ENCODE data around the gene USP34.
"Not testable (repeated sequence)": the region's sequence is repeated elsewhere in the genome, so short reads cannot be mapped to it uniquely, and the experiment has no call there.

The USP34 gene

DNA sequence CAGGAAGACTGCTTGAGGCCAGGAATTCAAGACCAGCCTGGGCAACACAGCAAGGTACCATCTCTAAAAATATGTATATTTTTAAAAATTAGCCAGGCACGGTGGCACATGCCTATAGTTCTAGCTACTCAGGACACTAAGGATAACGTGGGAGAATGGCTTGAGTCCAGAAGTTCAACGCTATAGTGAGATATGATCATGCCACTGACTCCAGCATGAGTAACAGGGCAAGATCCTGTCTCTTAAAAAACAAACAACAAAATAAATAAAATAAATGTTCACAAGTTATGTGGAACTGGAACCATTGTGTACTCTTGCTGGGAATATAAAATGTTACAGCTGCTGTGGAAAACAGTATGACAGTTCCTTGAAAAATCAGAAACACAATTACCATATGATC is 47.2 kb downstream of the USP34 start:
- DNase-seq (ENCODE audit: low read depth) = no peak

DNA sequence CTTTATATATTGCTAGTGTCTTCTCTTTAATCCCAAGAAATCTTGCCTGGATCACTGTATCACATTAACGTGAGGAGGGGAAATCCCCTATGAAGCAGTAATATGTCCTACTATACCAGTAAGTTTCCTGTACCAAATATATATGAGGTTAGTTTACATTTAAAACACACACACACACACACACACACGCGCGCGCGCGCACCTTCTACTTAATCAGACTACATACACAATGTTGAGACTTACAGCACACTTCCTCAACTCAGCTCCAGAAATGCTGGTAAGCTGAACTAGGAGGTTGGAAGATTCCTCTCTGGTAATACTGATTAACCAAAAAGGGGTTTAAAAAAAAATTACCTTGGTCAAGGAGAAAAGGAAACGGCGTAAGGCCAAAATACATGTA is 49.3 kb downstream of the USP34 start:
- DNase-seq (ENCODE audit: low read depth) = no peak

DNA sequence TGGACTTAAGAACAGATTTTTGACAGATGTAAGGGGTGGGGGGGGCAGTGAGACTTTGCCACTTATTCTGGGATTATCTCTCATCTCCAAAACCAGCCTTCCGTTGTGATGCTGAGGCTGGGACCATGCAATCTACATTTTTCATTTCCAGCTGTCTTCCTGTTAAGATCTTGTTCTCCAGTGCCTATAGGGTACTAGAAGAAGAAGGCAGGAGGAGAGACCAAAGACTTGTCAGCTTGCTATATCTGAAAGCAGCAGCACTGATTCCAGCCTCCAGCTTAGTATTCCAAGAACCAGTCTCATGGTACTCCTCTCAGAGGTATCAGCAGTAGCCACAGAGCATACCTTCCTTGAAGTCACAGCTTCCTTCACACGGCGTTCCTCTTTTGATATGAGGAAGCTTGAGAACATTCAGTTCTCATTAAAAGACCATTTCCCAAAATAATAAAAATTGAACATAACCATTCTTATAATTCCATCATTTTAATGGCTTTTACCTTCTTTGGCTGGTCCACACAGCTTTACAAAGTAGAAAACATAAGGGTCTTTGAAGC is 49.8 kb downstream of the USP34 start:
- DNase-seq (ENCODE audit: low read depth) = no peak

DNA sequence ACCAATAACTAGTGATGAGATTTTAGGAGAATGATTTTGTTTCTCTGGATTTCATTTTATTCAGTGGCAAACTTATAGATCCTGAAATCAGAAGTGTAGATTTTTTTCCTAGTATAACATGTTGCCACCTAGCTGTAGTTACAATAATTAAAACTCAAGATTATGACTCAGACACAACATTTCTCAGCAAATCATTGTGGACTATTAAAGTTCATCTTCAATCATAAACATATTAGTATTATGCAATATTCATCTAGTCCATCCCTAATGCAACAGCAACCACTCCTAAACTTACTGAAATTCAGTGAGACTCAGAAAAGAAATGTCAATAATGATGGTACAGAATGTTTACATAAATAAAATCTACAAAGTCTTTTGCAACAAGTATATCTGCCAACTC is 51.3 kb downstream of the USP34 start:
- DNase-seq (ENCODE audit: low read depth) = no peak

DNA sequence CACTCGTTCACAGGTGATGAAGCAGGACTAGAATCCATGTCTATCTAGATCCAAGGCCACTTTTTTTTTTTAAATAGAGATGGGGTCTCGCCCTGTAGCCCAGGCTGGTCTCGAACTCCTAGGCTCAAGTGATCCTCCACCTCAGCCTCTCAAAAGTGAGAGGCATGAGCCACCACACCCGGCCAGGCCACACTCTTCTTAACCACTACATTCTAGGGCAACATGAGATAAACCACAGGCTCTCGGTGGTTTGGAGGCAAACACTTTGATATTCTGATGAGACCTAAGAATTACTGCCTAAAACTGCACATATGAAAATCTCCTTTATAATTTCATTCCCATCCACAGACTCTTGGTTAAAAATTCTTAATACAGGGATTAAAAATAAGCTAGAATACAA is 51.8 kb downstream of the USP34 start:
- no peak for DNase-seq (ENCODE audit: low read depth)

DNA sequence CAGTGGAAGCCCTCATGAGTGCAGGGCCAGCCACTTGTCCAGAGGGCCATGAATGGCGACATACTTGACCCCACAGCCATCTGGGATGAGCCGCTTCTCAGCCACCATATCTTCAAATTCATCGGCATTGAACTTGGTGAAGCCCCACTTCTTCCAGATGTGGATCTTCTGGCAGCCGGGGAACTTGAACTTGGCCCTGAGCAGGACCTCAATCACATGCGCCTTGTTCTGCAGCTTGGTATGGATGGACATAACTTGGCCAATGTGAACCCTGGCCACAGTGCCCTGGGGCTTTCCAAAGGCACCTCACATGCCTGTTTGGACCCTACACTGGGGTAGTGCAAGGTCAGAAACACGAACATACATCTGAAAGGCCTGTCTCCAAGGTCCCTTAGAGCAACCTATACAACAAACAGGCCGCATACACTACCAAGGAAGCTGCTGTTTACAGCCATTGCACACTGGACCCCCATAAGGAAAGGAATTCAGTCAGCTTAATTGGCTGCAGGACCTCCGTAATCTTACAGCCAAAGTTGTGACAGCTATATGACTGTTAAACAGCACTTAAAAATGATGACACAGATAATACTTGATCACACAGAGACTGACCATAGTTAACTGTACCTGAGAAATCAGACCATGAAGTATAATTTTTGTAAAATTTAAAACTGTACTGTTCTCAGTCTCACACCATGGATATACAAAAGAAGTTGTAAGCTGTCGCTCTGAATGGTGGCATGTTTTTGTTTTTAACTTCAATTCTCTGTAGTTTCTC is 53.8 kb downstream of the USP34 start:
- DNase-seq (ENCODE audit: low read depth) = no peak

DNA sequence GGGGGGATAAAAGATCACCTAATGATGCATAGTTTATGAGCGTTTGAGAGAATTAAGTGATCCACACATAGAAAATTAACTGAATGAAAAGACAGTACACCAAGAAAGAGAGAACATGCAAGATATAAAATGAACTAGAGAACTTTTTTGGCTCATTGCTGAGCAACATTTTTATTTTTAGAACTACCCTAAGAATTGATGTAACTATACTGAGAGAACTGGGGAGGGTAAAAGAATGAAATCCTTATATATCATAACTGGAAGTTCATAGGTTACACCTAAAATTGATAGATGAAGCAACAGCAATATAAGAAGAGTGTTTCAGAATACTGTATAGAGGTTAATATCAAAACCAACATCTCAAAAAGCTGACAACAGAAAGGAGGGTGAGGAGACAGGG is 55.6 kb downstream of the USP34 start:
- DNase-seq (ENCODE audit: low read depth) = no peak

DNA sequence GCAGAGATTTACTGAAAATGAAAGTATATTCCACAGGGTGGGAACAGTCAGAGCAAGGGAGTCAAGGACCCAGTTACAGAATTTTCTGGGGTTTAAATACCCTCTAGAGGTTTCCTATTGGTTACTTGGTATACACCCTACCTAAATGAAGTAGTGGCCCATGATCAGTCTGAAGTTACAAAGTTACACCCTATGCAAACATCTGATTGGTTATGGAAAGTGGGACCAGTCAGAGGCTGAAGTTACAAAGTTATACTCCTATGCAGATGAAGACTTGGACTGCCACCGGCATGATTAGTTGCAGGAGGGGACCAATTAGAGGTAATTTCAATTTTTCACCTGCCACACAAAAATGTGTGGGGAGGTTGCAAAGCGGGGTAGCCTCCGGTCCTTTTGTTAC is 56.2 kb downstream of the USP34 start:
- DNase-seq (ENCODE audit: low read depth) = no peak

DNA sequence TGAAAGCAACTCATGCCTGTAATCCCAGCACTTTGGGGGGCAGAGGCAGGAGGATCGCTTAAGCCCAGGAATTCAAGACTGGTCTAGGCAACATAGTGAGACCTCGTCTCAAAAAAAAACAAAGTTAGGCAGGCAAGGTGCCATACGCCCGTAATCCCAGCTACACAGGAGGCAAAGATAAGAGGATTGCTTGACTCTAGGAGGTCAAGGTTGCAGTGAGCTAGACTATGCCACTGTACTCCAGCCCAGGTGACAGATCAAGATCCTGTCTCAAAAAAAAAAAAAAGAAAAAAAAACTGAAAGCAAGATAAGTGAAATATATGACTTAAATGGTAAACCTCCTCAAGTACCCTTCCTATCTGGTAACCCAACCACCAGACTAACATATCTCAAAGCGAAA is 59.8 kb downstream of the USP34 start:
- DNase-seq (ENCODE audit: low read depth) = no peak

DNA sequence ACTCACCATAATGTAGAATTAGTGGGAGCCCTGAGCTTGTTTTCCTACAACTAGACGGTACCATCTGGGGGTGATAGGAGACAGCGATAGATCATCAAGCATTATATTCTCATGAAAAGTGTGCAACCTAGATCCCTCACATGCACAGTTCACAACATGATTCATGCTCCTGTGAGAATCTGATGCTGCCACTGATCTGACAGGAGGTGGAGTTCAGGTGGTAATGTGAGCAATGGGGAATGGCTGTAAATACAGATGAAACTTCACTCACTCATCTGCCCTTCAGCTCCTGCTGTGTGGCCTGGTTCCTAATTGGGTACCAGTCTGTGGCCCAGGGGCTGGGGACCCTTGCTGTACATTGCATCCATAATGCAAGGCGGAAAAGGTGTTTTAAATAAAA is 60.7 kb downstream of the USP34 start:
- no peak for DNase-seq (ENCODE audit: low read depth)

DNA sequence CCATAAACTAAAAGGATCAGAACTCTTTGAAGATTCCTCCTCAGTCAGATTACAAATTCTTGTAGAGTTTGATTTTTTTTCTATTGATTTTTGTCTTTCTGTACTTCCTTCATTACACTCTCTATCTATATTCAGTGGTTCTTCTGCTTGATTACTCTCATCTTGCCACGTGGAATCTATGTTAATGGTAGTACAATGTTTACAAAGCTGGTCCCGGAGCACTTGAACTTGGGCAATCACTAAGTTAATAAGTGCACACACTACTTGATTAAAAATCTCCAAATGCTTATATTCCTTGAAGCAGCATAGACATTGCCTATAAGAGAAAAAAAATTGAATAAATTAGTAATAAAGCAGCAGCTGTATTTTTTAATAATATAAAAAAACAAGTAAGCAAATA is 65.1 kb downstream of the USP34 start:
- no peak for DNase-seq (ENCODE audit: low read depth)

DNA sequence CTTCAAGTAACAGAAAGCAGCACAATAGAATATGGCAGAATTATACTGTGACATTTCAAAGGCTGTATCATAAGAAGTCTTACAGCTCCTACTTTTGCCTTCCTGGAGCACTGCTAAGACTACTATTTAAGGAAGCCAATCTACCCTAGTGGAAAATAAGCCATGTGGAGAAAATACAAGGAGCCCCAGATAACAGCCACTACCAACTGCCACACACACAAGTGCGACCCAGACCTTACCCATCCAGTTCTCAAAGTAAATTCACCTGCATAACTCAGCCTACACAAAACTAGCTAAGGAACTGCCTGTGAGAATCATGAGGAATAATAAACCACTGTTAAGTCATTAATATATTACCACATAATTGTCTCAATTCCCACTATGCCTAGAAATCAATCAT is 66.4 kb downstream of the USP34 start:
- DNase-seq (ENCODE audit: low read depth) = no peak

DNA sequence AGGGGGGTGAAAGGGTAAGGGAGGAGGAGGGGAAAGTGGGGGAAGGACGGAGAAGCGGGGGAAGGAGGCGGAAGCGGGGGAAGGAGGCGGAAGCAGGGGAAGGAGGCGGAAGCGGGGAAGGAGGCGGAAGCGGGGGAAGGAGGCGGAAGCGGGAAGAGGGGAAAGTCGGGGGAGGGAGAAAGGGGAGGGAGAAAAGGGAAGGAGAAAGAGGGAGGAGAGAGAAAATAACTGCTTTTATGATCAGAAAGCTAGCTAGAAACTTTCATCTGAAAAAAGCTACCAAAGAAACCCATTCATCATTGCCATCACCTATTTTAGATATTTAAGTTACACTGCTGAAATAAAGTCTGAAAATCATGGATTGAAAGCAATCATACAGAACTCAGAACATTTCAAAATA is 72.5 kb downstream of the USP34 start:
- no peak for DNase-seq (ENCODE audit: low read depth)

DNA sequence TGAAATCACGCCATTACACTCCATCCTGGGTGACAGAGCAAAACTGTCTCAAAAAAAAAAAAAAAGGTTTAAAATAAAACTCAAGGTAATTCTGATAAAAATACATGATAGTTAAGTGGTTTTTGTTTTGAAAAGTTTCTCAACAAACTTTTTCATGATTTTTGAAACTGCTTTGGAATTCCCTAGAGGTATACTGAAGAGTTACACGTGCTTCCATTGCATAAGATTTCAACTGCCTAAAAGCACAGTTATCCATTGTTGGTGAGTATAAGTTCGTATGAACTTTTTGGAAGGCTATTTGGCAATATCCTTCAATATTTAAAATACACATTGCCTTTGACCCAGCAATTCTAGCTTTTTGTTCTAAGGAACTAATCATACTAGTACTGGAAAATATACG is 74.9 kb downstream of the USP34 start:
- no peak for DNase-seq (ENCODE audit: low read depth)

DNA sequence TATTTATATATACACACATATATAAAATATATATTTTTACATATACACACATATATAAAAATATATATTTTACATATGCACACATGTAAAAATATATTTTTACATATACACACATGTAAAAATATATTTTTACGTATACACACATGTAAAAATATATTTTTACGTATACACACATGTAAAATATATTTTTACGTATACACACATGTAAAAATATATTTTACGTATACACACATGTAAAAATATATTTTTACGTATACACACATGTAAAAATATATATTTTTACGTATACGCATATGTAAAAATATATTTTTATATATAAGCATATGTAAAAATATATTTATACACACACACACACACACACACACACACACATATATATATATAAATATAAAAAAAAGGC is 83.3 kb downstream of the USP34 start:
- DNase-seq (ENCODE audit: low read depth) = not testable (repeated sequence)

DNA sequence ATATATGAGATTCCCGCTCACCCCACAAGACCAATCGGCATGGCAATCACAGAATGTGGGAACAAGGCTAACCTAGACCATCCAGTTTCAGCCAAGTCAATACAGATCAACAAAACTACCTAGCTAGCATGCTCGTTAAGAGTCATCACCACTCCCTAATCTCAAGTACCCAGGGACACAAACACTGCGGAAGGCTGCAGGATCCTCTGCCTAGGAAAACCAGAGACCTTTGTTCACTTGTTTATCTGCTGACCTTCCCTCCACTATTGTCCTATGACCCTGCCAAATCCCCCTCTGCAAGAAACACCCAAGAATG is 90.0 kb downstream of the USP34 start:
- not testable (repeated sequence) for DNase-seq (ENCODE audit: low read depth)

DNA sequence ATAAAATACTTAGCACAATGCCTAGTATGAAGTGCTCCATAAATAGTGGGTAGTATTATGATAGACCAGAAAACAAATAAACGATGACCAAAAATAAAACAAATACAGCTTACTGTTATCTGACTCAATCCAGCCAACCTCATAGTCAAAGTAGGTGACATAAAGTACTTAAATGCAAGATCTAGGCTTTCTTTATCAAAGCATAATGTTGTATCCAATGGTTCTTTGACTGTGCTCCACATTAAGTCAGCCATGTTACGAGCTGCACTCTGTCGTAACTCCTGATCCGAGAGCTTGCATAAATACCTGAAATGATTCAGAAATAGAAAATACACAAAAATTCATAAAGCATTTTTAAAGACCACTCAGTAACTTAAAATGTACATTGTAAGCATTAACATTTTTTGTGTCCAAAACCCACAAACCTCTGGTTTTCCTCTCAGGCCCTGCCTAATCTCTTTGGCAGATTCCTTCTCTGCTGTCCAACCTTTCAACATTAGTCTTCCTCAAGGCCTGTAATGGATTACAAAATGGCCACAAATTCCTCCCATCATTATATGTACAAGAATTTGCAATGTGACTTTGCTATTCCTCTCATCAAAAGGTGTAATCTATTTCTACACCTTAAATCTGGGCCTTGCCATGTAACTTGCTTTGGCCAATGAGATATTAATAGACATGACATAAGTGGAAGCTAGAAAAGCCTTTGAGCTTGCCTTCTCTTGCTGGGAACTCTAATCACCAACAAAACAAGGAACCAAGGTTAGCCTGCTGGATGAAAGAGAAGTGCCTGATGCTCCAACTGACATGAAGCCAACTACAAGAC is 90.6 kb downstream of the USP34 start:
- no peak for DNase-seq (ENCODE audit: low read depth)

DNA sequence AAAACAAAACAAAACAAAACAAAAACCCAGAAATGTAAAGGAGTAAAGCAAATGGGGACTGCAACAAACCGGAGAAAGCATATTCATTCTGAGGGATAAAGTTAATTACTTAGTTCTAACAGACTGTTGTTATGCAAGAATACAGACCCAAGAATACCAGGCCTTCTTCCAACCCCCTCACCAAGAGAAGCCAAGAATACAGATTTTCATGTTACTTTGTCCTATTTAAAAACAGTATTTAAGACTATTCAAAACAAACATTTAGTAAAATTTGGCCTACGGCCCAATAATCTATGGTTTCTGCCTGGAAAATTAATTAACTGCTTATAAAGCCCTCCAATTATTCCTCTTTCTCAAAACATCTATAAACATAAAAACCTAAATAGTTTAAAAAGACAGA is 91.4 kb downstream of the USP34 start:
- no peak for DNase-seq (ENCODE audit: low read depth)

DNA sequence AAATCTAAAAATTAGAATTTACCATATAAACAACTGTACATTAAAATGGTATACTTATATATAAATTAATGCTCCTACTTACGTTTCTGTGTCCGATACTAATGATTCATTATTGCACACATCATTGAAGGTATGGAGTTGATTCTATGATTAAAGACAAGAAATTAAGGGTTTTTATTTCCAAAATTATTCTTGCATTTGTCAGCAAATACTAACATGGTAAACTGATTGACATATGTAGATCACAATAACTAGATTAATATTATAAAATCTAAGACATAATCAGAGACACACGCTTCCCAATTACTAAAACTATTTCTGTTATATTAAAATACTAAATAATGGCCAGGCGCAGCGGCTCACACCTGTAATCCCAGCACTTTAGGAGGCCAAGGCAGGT is 92.6 kb downstream of the USP34 start:
- DNase-seq (ENCODE audit: low read depth) = no peak

DNA sequence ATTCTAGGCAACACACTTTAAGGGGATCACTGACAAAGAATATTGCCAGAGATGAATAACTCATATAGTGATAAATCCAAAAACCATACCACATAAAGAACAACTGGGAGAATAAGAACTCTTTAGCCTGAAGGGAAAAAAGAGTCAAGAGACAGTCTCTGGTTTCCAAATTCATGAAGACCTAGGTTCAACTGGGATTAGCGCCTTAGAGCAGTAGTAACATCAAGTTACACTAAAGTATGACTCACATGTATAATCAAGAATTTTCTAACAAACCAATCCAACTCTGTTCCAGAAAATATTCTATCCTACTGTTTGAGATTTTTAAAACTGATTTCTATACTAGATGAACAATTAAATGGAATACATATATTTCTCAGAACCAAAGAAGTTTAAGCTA is 93.8 kb downstream of the USP34 start:
- no peak for DNase-seq (ENCODE audit: low read depth)

DNA sequence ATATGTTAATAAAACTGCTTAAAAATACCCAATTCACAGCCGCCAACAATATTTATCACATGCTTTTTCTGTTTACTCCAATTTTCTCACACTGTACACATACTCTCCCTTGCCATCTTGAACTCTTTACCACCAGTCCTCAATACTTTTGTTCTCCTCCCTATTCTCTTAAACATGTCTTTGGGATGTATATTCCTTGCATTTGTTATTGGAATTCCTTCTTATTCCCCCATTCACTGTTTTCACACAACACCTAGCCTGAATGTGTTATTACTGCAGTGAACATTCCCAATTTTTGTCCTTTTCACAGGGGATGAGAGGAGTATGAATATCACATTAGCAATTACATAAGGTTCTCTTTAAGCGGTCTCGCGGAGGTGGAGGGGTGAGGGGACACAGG is 94.7 kb downstream of the USP34 start:
- no peak for DNase-seq (ENCODE audit: low read depth)

DNA sequence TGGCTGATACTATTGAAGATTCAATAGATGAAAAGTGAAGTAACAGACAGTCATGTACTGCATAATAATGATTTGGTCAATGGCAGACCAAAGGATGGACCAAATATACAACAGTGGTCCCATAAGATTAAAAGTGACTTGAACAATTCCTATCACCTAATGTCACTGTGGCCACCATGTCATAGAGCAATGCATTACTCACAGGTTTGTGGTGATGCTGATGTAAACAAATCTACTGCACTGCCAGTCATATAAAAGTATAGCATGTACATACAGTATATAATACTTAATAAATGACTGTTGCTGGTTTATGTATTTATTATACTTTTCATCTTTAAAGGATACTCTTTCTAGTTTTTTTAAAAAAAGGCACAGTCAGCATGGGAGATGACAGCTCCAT is 99.9 kb downstream of the USP34 start:
- DNase-seq (ENCODE audit: low read depth) = no peak

Measured in T-helper 22 cell (primary cell).